GM12865 (cell line): Measurements from ENCODE around the gene OGDHL.

Experiments
- DNase-seq: peaks from one replicate; pipeline ENCODE4 v3.0.0; 2010; ENCODE audit warnings: low read depth
- H3K4me3 ChIP-seq: 2 replicates; pipeline ENCODE4 v1.5.1; 2011; ENCODE audit warnings: mild to moderate bottlenecking, low read depth, low read length, control low read depth
- CTCF ChIP-seq: IDR thresholded peaks from 2 replicates; pipeline ENCODE4 v1.5.1; 2011; ENCODE audit warnings: low read length, control low read depth, low read depth, inconsistent platforms; ENCODE audit not compliant: insufficient read depth; ENCODE audit errors: missing control alignments

Gene OGDHL

GRCh38 chr10:49740346-49741107 is 21.6 kb downstream of the OGDHL start:
- no peak for DNase-seq
- H3K4me3 ChIP-seq = no peak overlapping the region
- TF ChIP-seq CTCF = no peak

GRCh38 chr10:49739426-49739825 is 22.7 kb downstream of the OGDHL start:
- no peak overlapping the region for H3K4me3 ChIP-seq
- TF ChIP-seq CTCF = no peak
- no peak for DNase-seq

- no peak overlapping the region for H3K4me3 ChIP-seq
- no peak for DNase-seq
- TF ChIP-seq CTCF = no peak
Observed at GRCh38 chr10:49738616-49739360, 23.3 kb downstream of the OGDHL start.

GRCh38 chr10:49737474-49738201 is 24.5 kb downstream of the OGDHL start:
- no peak for TF ChIP-seq CTCF
- DNase-seq = no peak
- no peak overlapping the region for H3K4me3 ChIP-seq

GRCh38 chr10:49736564-49737113 is 25.5 kb downstream of the OGDHL start:
- no peak overlapping the region for H3K4me3 ChIP-seq
- TF ChIP-seq CTCF = no peak
- no peak for DNase-seq

- no peak for DNase-seq
- H3K4me3 ChIP-seq = no peak overlapping the region
- TF ChIP-seq CTCF = no peak
Observed at GRCh38 chr10:49735848-49736563, 26.1 kb downstream of the OGDHL start.
